Measurements from ENCODE around the gene PXMP4. TPM values are rescaled to one million over a fixed set of nuclear protein-coding genes. Genes with fewer than 3 reads are reported as not detected.

Gene PXMP4
- total RNA-seq, 1 experiment from 2014 or later = 12.0 TPM

DNA sequence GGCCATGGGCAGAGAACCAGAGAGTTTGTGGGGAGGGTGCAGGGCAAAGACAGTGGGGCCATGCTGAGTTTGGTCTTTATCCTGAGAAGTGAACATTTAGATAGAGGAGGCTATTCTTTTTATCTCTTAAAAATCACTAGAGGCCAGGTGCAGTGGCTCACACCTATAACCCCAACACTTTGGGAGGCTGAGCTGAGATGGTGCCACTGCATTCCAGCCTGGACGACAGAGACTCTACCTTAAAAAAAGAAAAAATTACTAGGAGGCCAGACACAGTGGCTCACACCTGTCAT is 8.7 kb downstream of the PXMP4 start:
- H3K27ac ChIP-seq (ENCODE audit: low read length) = no peak overlapping the region
- POLR2A ChIA-PET = no interaction called here
- H3K4me3 ChIP-seq (ENCODE audit: low read depth in 2 of 2, low read length in 2 of 2) = no peak overlapping the region
- no peaks in the 10 kb centered on the region for H3K9me3 ChIP-seq (ENCODE audit: control insufficient read depth, insufficient read depth, low read depth, low read length)
- H3K36me3 ChIP-seq (ENCODE audit: control insufficient read depth, insufficient read depth, low read length) = no peaks in the 10 kb centered on the region
- H3K4me1 ChIP-seq (ENCODE audit: control insufficient read depth, insufficient read depth, low read length) = no peaks in the 10 kb centered on the region
- no TSS peak for BruUV-seq (replicated peaks)
- no peaks in the 10 kb centered on the region for H3K27me3 ChIP-seq (ENCODE audit: control insufficient read depth, insufficient read depth, low read length)
- CTCF ChIA-PET = no interaction called here
- TF ChIP-seq SIN3A (IDR thresholded peaks at IDR 0.05; ENCODE audit: borderline replicate concordance, insufficient read depth, low read depth, low read length) (no peak), POLR2AphosphoS5 (IDR thresholded peaks at IDR 0.05; ENCODE audit: low read depth, low read length) (no peak), TCF7L2 (IDR thresholded peaks at IDR 0.05; ENCODE audit: low read depth, low read length) (no peak)
- TF ChIP-seq, protein P1, sequence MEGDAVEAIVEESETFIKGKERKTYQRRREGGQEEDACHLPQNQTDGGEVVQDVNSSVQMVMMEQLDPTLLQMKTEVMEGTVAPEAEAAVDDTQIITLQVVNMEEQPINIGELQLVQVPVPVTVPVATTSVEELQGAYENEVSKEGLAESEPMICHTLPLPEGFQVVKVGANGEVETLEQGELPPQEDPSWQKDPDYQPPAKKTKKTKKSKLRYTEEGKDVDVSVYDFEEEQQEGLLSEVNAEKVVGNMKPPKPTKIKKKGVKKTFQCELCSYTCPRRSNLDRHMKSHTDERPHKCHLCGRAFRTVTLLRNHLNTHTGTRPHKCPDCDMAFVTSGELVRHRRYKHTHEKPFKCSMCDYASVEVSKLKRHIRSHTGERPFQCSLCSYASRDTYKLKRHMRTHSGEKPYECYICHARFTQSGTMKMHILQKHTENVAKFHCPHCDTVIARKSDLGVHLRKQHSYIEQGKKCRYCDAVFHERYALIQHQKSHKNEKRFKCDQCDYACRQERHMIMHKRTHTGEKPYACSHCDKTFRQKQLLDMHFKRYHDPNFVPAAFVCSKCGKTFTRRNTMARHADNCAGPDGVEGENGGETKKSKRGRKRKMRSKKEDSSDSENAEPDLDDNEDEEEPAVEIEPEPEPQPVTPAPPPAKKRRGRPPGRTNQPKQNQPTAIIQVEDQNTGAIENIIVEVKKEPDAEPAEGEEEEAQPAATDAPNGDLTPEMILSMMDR (IDR thresholded peaks at IDR 0.05) = no peak
- TF ChIP-seq, protein P2, sequence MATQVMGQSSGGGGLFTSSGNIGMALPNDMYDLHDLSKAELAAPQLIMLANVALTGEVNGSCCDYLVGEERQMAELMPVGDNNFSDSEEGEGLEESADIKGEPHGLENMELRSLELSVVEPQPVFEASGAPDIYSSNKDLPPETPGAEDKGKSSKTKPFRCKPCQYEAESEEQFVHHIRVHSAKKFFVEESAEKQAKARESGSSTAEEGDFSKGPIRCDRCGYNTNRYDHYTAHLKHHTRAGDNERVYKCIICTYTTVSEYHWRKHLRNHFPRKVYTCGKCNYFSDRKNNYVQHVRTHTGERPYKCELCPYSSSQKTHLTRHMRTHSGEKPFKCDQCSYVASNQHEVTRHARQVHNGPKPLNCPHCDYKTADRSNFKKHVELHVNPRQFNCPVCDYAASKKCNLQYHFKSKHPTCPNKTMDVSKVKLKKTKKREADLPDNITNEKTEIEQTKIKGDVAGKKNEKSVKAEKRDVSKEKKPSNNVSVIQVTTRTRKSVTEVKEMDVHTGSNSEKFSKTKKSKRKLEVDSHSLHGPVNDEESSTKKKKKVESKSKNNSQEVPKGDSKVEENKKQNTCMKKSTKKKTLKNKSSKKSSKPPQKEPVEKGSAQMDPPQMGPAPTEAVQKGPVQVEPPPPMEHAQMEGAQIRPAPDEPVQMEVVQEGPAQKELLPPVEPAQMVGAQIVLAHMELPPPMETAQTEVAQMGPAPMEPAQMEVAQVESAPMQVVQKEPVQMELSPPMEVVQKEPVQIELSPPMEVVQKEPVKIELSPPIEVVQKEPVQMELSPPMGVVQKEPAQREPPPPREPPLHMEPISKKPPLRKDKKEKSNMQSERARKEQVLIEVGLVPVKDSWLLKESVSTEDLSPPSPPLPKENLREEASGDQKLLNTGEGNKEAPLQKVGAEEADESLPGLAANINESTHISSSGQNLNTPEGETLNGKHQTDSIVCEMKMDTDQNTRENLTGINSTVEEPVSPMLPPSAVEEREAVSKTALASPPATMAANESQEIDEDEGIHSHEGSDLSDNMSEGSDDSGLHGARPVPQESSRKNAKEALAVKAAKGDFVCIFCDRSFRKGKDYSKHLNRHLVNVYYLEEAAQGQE (IDR thresholded peaks at IDR 0.05; ENCODE audit: insufficient read depth in 1 of 2, low read depth in 2 of 2, low read length in 1 of 2) = no peak
- no peak for DNase-seq (ENCODE audit: low read depth, low spot score)
- intact Hi-C loops (cut with micrococcal nuclease; ENCODE audit: unreplicated experiment) (no loop called here), in situ Hi-C loops (cut with HindIII; ENCODE audit: low pct_unique_long_range_greater_than_20kb, low sequenced_read_pairs) (no loop called here)
- no peak for ATAC-seq

DNA sequence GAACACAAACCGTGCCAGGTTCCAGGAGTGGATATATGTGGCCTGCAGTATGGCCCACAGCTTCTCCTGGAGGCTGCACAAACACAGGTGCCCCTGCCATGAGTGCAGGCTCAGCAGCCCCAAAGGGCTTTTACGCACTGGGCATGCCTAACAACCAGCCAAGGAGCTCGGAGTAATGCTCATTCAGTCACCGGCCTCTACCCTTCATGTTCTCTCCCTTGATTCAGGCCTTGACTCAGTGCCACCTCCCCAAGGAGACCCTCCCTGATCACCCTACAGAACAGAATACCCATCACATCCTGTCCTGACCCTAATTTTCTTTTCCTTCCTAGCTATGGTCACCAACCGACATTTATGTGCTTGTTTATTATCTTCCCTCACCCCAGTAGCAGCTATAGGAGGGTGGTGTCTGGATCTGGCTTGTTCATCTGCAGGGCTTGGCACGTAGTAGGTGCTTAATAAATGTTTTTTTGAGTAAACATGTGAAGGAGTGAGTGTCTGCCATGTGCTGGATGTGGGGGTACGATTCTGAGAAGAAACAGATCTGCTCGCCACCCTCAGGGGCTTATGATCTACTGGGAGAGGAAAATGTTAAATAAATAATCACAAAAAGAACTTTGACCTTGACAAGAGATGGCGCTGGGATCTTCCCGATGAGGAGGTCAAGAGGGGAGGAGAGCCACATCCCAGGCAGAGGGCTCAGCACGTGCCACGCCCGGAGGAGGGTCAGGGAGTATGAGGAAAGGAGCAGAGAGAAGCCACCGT is 9.2 kb downstream of the PXMP4 start:
- POLR2A ChIA-PET = no interaction called here

More for the DNA sequence above, 9.2 kb downstream of the PXMP4 start:
- no TSS peak for BruUV-seq (replicated peaks)
- H3K4me3 ChIP-seq (ENCODE audit: low read depth in 2 of 2, low read length in 2 of 2) = no peak overlapping the region
- DNase-seq (ENCODE audit: low read depth, low spot score) (no peak), ATAC-seq (no peak)
- no peaks in the 10 kb centered on the region for H3K4me1 ChIP-seq (ENCODE audit: control insufficient read depth, insufficient read depth, low read length)
- no peaks in the 10 kb centered on the region for H3K27me3 ChIP-seq (ENCODE audit: control insufficient read depth, insufficient read depth, low read length)
- no peaks in the 10 kb centered on the region for H3K36me3 ChIP-seq (ENCODE audit: control insufficient read depth, insufficient read depth, low read length)
- intact Hi-C loops (cut with micrococcal nuclease; ENCODE audit: unreplicated experiment) (no loop called here), in situ Hi-C loops (cut with HindIII; ENCODE audit: low pct_unique_long_range_greater_than_20kb, low sequenced_read_pairs) (no loop called here)
- no peak overlapping the region for H3K27ac ChIP-seq (ENCODE audit: low read length)
- no peaks in the 10 kb centered on the region for H3K9me3 ChIP-seq (ENCODE audit: control insufficient read depth, insufficient read depth, low read depth, low read length)
- CTCF ChIA-PET = no interaction called here
- TF ChIP-seq TCF7L2 (IDR thresholded peaks at IDR 0.05; ENCODE audit: low read depth, low read length) (no peak), SIN3A (IDR thresholded peaks at IDR 0.05; ENCODE audit: borderline replicate concordance, insufficient read depth, low read depth, low read length) (no peak), POLR2AphosphoS5 (IDR thresholded peaks at IDR 0.05; ENCODE audit: low read depth, low read length) (no peak)
- TF ChIP-seq, protein P2 (IDR thresholded peaks at IDR 0.05; ENCODE audit: insufficient read depth in 1 of 2, low read depth in 2 of 2, low read length in 1 of 2) = no peak
- TF ChIP-seq, protein P1 (IDR thresholded peaks at IDR 0.05) = no peak
